Panc1 (cell line): ENCODE measurements around the gene MBD5.

Experiments
- POLR2AphosphoS5 ChIP-seq: IDR thresholded peaks from 2 replicates; pipeline ENCODE4 v1.6.1; 2012; ENCODE audit warnings: mild to moderate bottlenecking, low read depth, low read length, moderate library complexity
- SIN3A ChIP-seq: IDR thresholded peaks from 2 replicates; pipeline ENCODE4 v1.6.1; 2012; ENCODE audit warnings: low read depth, mild to moderate bottlenecking, low read length, moderate library complexity, borderline replicate concordance; ENCODE audit not compliant: insufficient read depth
- TCF7L2 ChIP-seq: IDR thresholded peaks from 2 replicates; pipeline ENCODE4 v1.6.1; 2011; ENCODE audit warnings: mild to moderate bottlenecking, low read depth, low read length, inconsistent platforms
- TF ChIP-seq, protein P1 (sequence below): fragments of 450-650 bp; IDR thresholded peaks from 2 replicates; pipeline ENCODE4 v1.5.1; 2017; ENCODE audit warnings: mild to moderate bottlenecking
- TF ChIP-seq, protein P2 (sequence below), 2 experiments: IDR thresholded peaks; 2 replicates each; pipeline ENCODE4 v1.6.1; 2011 to 2012; ENCODE audit warnings: low read depth in 2 of 2, control low read depth in 1 of 2, low read length in 1 of 2, mild to moderate bottlenecking in 1 of 2, moderate library complexity in 1 of 2; ENCODE audit not compliant: insufficient read depth in 1 of 2

DNA sequence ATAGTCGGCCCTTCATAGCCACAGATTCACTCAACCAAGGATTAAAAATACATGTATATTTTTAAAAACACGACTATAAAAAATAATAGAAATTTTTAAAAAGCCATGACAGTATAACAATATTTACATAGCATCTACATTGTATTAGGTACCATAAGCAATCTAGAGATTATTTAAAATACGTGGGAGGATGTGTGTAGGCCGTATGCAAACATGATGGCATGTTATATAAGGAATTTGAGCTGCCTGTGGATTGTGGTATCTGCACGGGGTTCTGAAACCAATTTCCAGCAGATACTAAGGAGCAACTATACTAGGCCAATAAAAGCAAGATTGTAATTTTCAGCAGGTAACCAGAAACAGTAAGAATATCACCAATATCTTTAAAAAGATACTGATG is 6.3 kb upstream of the MBD5 start:
- no peak for TF ChIP-seq POLR2AphosphoS5
- TF ChIP-seq SIN3A = no peak
- TF ChIP-seq, protein P1, sequence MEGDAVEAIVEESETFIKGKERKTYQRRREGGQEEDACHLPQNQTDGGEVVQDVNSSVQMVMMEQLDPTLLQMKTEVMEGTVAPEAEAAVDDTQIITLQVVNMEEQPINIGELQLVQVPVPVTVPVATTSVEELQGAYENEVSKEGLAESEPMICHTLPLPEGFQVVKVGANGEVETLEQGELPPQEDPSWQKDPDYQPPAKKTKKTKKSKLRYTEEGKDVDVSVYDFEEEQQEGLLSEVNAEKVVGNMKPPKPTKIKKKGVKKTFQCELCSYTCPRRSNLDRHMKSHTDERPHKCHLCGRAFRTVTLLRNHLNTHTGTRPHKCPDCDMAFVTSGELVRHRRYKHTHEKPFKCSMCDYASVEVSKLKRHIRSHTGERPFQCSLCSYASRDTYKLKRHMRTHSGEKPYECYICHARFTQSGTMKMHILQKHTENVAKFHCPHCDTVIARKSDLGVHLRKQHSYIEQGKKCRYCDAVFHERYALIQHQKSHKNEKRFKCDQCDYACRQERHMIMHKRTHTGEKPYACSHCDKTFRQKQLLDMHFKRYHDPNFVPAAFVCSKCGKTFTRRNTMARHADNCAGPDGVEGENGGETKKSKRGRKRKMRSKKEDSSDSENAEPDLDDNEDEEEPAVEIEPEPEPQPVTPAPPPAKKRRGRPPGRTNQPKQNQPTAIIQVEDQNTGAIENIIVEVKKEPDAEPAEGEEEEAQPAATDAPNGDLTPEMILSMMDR = no peak
- TF ChIP-seq, protein P2, sequence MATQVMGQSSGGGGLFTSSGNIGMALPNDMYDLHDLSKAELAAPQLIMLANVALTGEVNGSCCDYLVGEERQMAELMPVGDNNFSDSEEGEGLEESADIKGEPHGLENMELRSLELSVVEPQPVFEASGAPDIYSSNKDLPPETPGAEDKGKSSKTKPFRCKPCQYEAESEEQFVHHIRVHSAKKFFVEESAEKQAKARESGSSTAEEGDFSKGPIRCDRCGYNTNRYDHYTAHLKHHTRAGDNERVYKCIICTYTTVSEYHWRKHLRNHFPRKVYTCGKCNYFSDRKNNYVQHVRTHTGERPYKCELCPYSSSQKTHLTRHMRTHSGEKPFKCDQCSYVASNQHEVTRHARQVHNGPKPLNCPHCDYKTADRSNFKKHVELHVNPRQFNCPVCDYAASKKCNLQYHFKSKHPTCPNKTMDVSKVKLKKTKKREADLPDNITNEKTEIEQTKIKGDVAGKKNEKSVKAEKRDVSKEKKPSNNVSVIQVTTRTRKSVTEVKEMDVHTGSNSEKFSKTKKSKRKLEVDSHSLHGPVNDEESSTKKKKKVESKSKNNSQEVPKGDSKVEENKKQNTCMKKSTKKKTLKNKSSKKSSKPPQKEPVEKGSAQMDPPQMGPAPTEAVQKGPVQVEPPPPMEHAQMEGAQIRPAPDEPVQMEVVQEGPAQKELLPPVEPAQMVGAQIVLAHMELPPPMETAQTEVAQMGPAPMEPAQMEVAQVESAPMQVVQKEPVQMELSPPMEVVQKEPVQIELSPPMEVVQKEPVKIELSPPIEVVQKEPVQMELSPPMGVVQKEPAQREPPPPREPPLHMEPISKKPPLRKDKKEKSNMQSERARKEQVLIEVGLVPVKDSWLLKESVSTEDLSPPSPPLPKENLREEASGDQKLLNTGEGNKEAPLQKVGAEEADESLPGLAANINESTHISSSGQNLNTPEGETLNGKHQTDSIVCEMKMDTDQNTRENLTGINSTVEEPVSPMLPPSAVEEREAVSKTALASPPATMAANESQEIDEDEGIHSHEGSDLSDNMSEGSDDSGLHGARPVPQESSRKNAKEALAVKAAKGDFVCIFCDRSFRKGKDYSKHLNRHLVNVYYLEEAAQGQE (IDR thresholded peaks at IDR 0.05; ENCODE audit: insufficient read depth in 1 of 2, low read depth in 2 of 2, low read length in 1 of 2) = no peak
- no peak for TF ChIP-seq TCF7L2
